H1 (cell line): ENCODE measurements around the gene CATSPERD. TPM values are rescaled to one million over a fixed set of nuclear protein-coding genes. Genes with fewer than 3 reads are reported as not detected.

Experiments
- CTCF ChIA-PET: fragments of 300-600 bp; sonication (Branson Sonifier 250); formaldehyde crosslinking; loops from one replicate; lab custom pipeline; 2021; ENCODE audit not compliant: partially characterized antibody; lab: Charles Lee
- POLR2A ChIA-PET: fragments of 300-600 bp; sonication (Branson Sonifier 250); formaldehyde crosslinking; loops from one replicate; lab custom pipeline; 2021; ENCODE audit warnings: inconsistent platforms; ENCODE audit not compliant: partially characterized antibody; lab: Charles Lee
- DNase-seq, 2 experiments: peaks; one replicate each; pipeline versions ENCODE4 v3.0.0 to v3.0.0-alpha.2; 2010 to 2022; ENCODE audit warnings: low spot score in 2 of 2, low read depth in 1 of 2, mixed read lengths in 1 of 2
- FAIRE-seq: peaks from 2 replicates; lab custom pipeline; 2011; peaks lifted over from hg19 to GRCh38; lab: Jason Lieb, UNC
- H2AFZ ChIP-seq: 2 replicates; pipeline ENCODE4 v1.8.1; 2012; ENCODE audit warnings: low read length, inconsistent platforms
- H2AK5ac ChIP-seq: 2 replicates; pipeline ENCODE4 v1.6.1; 2013; ENCODE audit warnings: low read depth, low read length
- H2BK120ac ChIP-seq: replicated peaks from 2 replicates; pipeline ENCODE3; 2013; ENCODE audit warnings: low read depth, low read length, inconsistent platforms
- H2BK12ac ChIP-seq: 2 replicates; pipeline ENCODE4 v1.6.1; 2013; ENCODE audit warnings: low read depth, low read length
- H2BK15ac ChIP-seq: 2 replicates; pipeline ENCODE4 v1.6.1; 2013; ENCODE audit warnings: low read length
- H2BK20ac ChIP-seq: 2 replicates; pipeline ENCODE4 v1.6.1; 2013; ENCODE audit warnings: low read length
- H2BK5ac ChIP-seq: 2 replicates; pipeline ENCODE4 v1.6.1; 2013; ENCODE audit warnings: low read depth, low read length
- H3K14ac ChIP-seq: 2 replicates; pipeline ENCODE4 v1.6.1; 2013; ENCODE audit warnings: inconsistent platforms; ENCODE audit not compliant: insufficient read length
- H3K18ac ChIP-seq: 2 replicates; pipeline ENCODE4 v1.6.1; 2013; ENCODE audit warnings: low read length; ENCODE audit errors: extremely low read depth
- H3K23ac ChIP-seq: 2 replicates; pipeline ENCODE4 v1.6.1; 2013; ENCODE audit warnings: inconsistent platforms; ENCODE audit not compliant: insufficient read length
- H3K23me2 ChIP-seq: 2 replicates; pipeline ENCODE4 v1.6.1; 2013; ENCODE audit warnings: low read depth, low read length
- H3K27ac ChIP-seq: 2 replicates; pipeline ENCODE4 v1.6.1; 2011; ENCODE audit warnings: low read depth, low read length, inconsistent platforms
- H3K27me3 ChIP-seq, 4 experiments: replicated peaks in 1 of 4; 1 replicate in 1 of 4; 2 replicates in 3 of 4; pipeline versions ENCODE4 v1.6.1 to v1.8.1; 2011 to 2013; ENCODE audit warnings: low read length in 3 of 4, mild to moderate bottlenecking in 3 of 4, inconsistent platforms in 2 of 4, mixed read lengths in 2 of 4, moderate library complexity in 1 of 4; ENCODE audit not compliant: control insufficient read depth in 3 of 4, insufficient read depth in 3 of 4; ENCODE audit errors: extremely low read depth in 1 of 4
- H3K36me3 ChIP-seq, 4 experiments: 2 replicates each; pipeline versions ENCODE4 v1.6.1 to v1.8.1; 2011 to 2013; ENCODE audit warnings: mild to moderate bottlenecking in 4 of 4, low read length in 3 of 4, moderate library complexity in 2 of 4, control low read depth in 1 of 4, inconsistent platforms in 1 of 4; ENCODE audit not compliant: insufficient read depth in 4 of 4, control insufficient read depth in 2 of 4
- H3K4ac ChIP-seq: replicated peaks from 2 replicates; pipeline ENCODE3; 2013; ENCODE audit warnings: low read length, low read depth, mixed read lengths, inconsistent platforms; ENCODE audit not compliant: insufficient read length
- H3K4me1 ChIP-seq, 4 experiments: replicated peaks in 1 of 4; 1 replicate in 1 of 4; 2 replicates in 3 of 4; pipeline versions ENCODE4 v1.6.1 to v1.8.1; 2011 to 2013; ENCODE audit warnings: low read length in 3 of 4, inconsistent platforms in 2 of 4, mixed read lengths in 1 of 4; ENCODE audit not compliant: insufficient read depth in 4 of 4, control insufficient read depth in 3 of 4
- H3K4me2 ChIP-seq, 2 experiments: 2 replicates each; pipeline versions ENCODE4 v1.6.1 to v1.8.1; 2011 to 2013; ENCODE audit warnings: low read depth in 2 of 2, low read length in 2 of 2, control low read depth in 1 of 2, inconsistent platforms in 1 of 2, mild to moderate bottlenecking in 1 of 2; ENCODE audit not compliant: insufficient read depth in 1 of 2
- H3K4me3 ChIP-seq, 4 experiments: fragments of 200-600, 300-600 bp in 1 of 4; sonication (generic), shearing (Covaris generic), sonication (Bioruptor Twin) in 1 of 4; 2 replicates each; pipeline versions ENCODE4 v1.5.1 to v1.8.1; 2011 to 2016; ENCODE audit warnings: low read length in 4 of 4, low read depth in 3 of 4, control low read depth in 2 of 4, inconsistent platforms in 2 of 4, mild to moderate bottlenecking in 2 of 4, mixed read lengths in 1 of 4, moderate library complexity in 1 of 4; ENCODE audit not compliant: insufficient read depth in 2 of 4; ENCODE audit errors: extremely low read depth in 1 of 4
- H3K56ac ChIP-seq: replicated peaks from 2 replicates; pipeline ENCODE3; 2013; ENCODE audit warnings: low read depth, mild to moderate bottlenecking, mixed read lengths, low read length, inconsistent platforms; ENCODE audit not compliant: insufficient read length
- H3K79me1 ChIP-seq: 2 replicates; pipeline ENCODE4 v1.6.1; 2013; ENCODE audit warnings: low read depth, low read length, control low read depth
- H3K79me2 ChIP-seq, 2 experiments: 2 replicates each; pipeline versions ENCODE4 v1.6.1 to v1.8.1; 2012 to 2013; ENCODE audit warnings: low read length in 2 of 2, mild to moderate bottlenecking in 2 of 2, inconsistent platforms in 1 of 2; ENCODE audit not compliant: insufficient read depth in 2 of 2, control insufficient read depth in 1 of 2
- H3K9ac ChIP-seq, 4 experiments: replicated peaks in 1 of 4; 1 replicate in 1 of 4; 2 replicates in 3 of 4; pipeline versions ENCODE4 v1.6.1 to v1.8.1; 2011 to 2013; ENCODE audit warnings: low read depth in 3 of 4, low read length in 3 of 4, control low read depth in 2 of 4, mild to moderate bottlenecking in 2 of 4, moderate library complexity in 2 of 4, inconsistent platforms in 1 of 4; ENCODE audit errors: extremely low read depth in 1 of 4
- H3K9me3 ChIP-seq, 2 experiments: 2 replicates each; pipeline versions ENCODE4 v1.6.1 to v1.8.1; 2012 to 2013; ENCODE audit warnings: mild to moderate bottlenecking in 2 of 2, moderate library complexity in 2 of 2, control low read depth in 1 of 2, inconsistent platforms in 1 of 2, low read depth in 1 of 2, low read length in 1 of 2, mixed read lengths in 1 of 2; ENCODE audit not compliant: insufficient read depth in 2 of 2
- H4K20me1 ChIP-seq, 2 experiments: replicated peaks in 1 of 2; 2 replicates each; pipeline versions ENCODE3 to v1.8.1; 2011 to 2013; ENCODE audit warnings: inconsistent platforms in 2 of 2, low read length in 2 of 2, mild to moderate bottlenecking in 1 of 2; ENCODE audit not compliant: insufficient read depth in 2 of 2, control insufficient read depth in 1 of 2
- H4K5ac ChIP-seq: 2 replicates; pipeline ENCODE4 v1.6.1; 2013; ENCODE audit warnings: low read length, low read depth, mixed read lengths, inconsistent platforms; ENCODE audit not compliant: insufficient read length
- H4K8ac ChIP-seq: 2 replicates; pipeline ENCODE4 v1.8.0; 2013; ENCODE audit warnings: mild to moderate bottlenecking, moderate library complexity, low read length, inconsistent platforms; ENCODE audit not compliant: insufficient read depth; ENCODE audit errors: extremely low read depth
- H4K91ac ChIP-seq: replicated peaks from 2 replicates; pipeline ENCODE3; 2013; ENCODE audit warnings: low read length, mixed read lengths, inconsistent platforms; ENCODE audit not compliant: insufficient read length
- ATF2 ChIP-seq: IDR thresholded peaks from 2 replicates; pipeline ENCODE4 v1.6.1; 2012; ENCODE audit warnings: low read length, inconsistent platforms
- CTBP2 ChIP-seq: IDR thresholded peaks from 2 replicates; pipeline ENCODE4 v1.7.0; 2011; ENCODE audit warnings: borderline replicate concordance, mild to moderate bottlenecking, moderate library complexity, mixed read lengths, low read length; ENCODE audit not compliant: insufficient read depth, insufficient read length
- GTF2F1 ChIP-seq: IDR thresholded peaks from 2 replicates; pipeline ENCODE4 v1.6.1; 2012; ENCODE audit warnings: low read depth, low read length, improper control_type of control experiment, borderline replicate concordance
- JUND ChIP-seq: IDR thresholded peaks from 2 replicates; pipeline ENCODE4 v1.6.1; 2011; ENCODE audit warnings: mild to moderate bottlenecking, improper control_type of control experiment, low read length
- KDM5A ChIP-seq: fragments of 200-600 bp; IDR thresholded peaks from 2 replicates; pipeline ENCODE4 v1.7.1; 2012; ENCODE audit warnings: mild to moderate bottlenecking, low read length, inconsistent platforms, mixed read lengths
- MAX ChIP-seq: IDR thresholded peaks from 2 replicates; pipeline ENCODE4 v1.6.1; 2012; ENCODE audit warnings: inconsistent platforms
- RAD21 ChIP-seq, 2 experiments: IDR thresholded peaks in 1 of 2; conservative IDR thresholded peaks in 1 of 2; 2 replicates each; pipeline ENCODE4 v1.6.1; 2011; ENCODE audit warnings: low read depth in 2 of 2, low read length in 2 of 2, improper control_type of control experiment in 1 of 2, inconsistent platforms in 1 of 2, mild to moderate bottlenecking in 1 of 2, moderate library complexity in 1 of 2
- SAP30 ChIP-seq: fragments of 300-600 bp; sonication (generic); IDR thresholded peaks from 2 replicates; pipeline ENCODE4 v1.7.1; 2012; ENCODE audit warnings: low read length, moderate library complexity, mild to moderate bottlenecking, inconsistent platforms; ENCODE audit not compliant: insufficient read depth, insufficient replicate concordance
- SUZ12 ChIP-seq: fragments of 200-600 bp; sonication (generic); IDR thresholded peaks from 2 replicates; pipeline ENCODE4 v1.6.1; 2012; ENCODE audit warnings: mild to moderate bottlenecking, inconsistent platforms, low read length, moderate library complexity, mixed read lengths
- WGBS, 2 experiments: shearing (Covaris generic) in 1 of 2; methylation state at CpG; one replicate each; pipeline versions ENCODE4 v1.1.6 to v1.1.7; 2013 to 2015; ENCODE audit warnings: low lambda C conversion rate in 2 of 2, mixed read lengths in 2 of 2, inconsistent platforms in 1 of 2, low coverage in 1 of 2, missing lambda C conversion rate in 1 of 2; ENCODE audit not compliant: insufficient replicate concordance in 2 of 2, insufficient coverage in 1 of 2, insufficient read length in 1 of 2; ENCODE audit errors: extremely low coverage in 1 of 2, missing lambda C conversion rate in 1 of 2; 5-methylcytosine and 5-hydroxymethylcytosine counted together
- polyA plus RNA-seq, 7 experiments: library from polyadenylated mRNA; depleted of rRNA in 3 of 7; stranded (reverse) in 5 of 7; unstranded in 2 of 7; fragments of >200 nt in 5 of 7; fragments of 200-250 nt in 2 of 7; gene quantifications; 1 replicate in 5 of 7; 2 replicates in 1 of 7; 4 replicates in 1 of 7; pipeline versions ENCODE4 v1.2.1 to v1.2.3, GENCODE V29; 2011 to 2013; ENCODE audit warnings: missing spikeins in 2 of 7, mixed read lengths in 2 of 7
- total RNA-seq: library from RNA; stranded (reverse); fragmentation: NEBNext Ultra II Directional; extraction: Animal tissue kit (Norgen Biotek cat#: 25700); gene quantifications from 2 replicates; pipeline ENCODE4 v1.2.1, GENCODE V29; 2021

Gene CATSPERD
- total and polyA plus RNA-seq, 2 of the 8 experiments (the other 6 are each of a cell fraction or from before 2014, with no cell fraction given): 0.12 TPM; not detected in 1

- no peak overlapping the region for H2AK5ac ChIP-seq
- peaks cover 4% of the 10 kb centered on the region; the same call in 1 of the 2 replicates for H3K79me1 ChIP-seq
- H3K4me3 ChIP-seq: peak overlapping the region; percentile 31 to 58 (median 34)
- no peaks in the 10 kb centered on the region for H3K9me3 ChIP-seq
- H4K5ac ChIP-seq: no peak overlapping the region
- H2BK20ac ChIP-seq: no peak overlapping the region
- H4K91ac ChIP-seq: no peak overlapping the region
- H2BK15ac ChIP-seq: no peak overlapping the region
- no peaks in the 10 kb centered on the region for H3K36me3 ChIP-seq
- DNase-seq: peak in 1 of 2 experiments; percentile 94
- H2BK120ac ChIP-seq: no peak overlapping the region
- H3K14ac ChIP-seq: no peak overlapping the region
- peaks cover 2 to 16% (median 8%) of the 10 kb centered on the region in 4 experiments; a peak in 6 of 7 replicates for H3K27me3 ChIP-seq
- no peak for FAIRE-seq
- H3K23ac ChIP-seq: no peak overlapping the region
- H3K4me2 ChIP-seq: peak overlapping the region; percentile 51 to 69
- H3K9ac ChIP-seq: no peak overlapping the region
- H4K20me1 ChIP-seq: peaks cover 0 to 6% of the 10 kb centered on the region in 2 experiments
- peak overlapping the region; percentile 16 for H4K8ac ChIP-seq
- no peak overlapping the region for H3K56ac ChIP-seq
- no peak overlapping the region for H2AFZ ChIP-seq
- ChIA-PET CTCF (interaction anchor here (1.0 to 4.5 kb wide), 4 partner anchors 17 to 217 kb away, joined by 3 to 32 read pairs (median 5); no protein-coding TSS in a partner anchor), POLR2A (interaction anchor here (1.9 to 3.4 kb wide), 3 partner anchors 23 to 98 kb away, joined by 9 to 35 read pairs (median 10); partner anchors contain the start of gene NDUFA11)
- H3K79me2 ChIP-seq: no peaks in the 10 kb centered on the region; a peak in 1 of 4 replicates
- no peak overlapping the region for H2BK12ac ChIP-seq
- no peak overlapping the region for H3K27ac ChIP-seq
- peaks cover 0 to 18% (median 10%) of the 10 kb centered on the region in 4 experiments; a peak in 5 of 7 replicates for H3K4me1 ChIP-seq
- no peak overlapping the region for H3K4ac ChIP-seq
- H3K23me2 ChIP-seq: peaks cover 7% of the 10 kb centered on the region
- 5% methylated on average over 38 of the region's 46 CpGs; no CpG with 5 or more reads in 1 of the 2 experiments for WGBS, 2 experiments
- no peak overlapping the region for H3K18ac ChIP-seq
- H2BK5ac ChIP-seq: no peak overlapping the region
- TF ChIP-seq SAP30 (no peak), RAD21 (IDR thresholded peaks at IDR 0.05 in 1 of 2, conservative IDR thresholded peaks at IDR 0.05 in 1 of 2; ENCODE audit: low read depth in 2 of 2, low read length in 2 of 2) (peak; percentile 69 to 77), SUZ12 (no peak), ATF2 (no peak), CTBP2 (no peak), KDM5A (no peak), GTF2F1 (no peak), JUND (no peak), MAX (peak; percentile 44)
These were observed 85.2 kb downstream of the CATSPERD start for GRCh38 chr19:5805462-5806132.
